GM23248 (cell line): Measurements from ENCODE around the gene PTTG1.

Experiments
- EZH2 ChIP-seq: fragments of 200-600 bp; sonication (generic); IDR thresholded peaks from 2 replicates; pipeline ENCODE4 v1.6.1; 2018; ENCODE audit warnings: antibody characterized with exemption, mild to moderate bottlenecking; ENCODE audit not compliant: insufficient read depth, poor library complexity, severe bottlenecking
- EZH2phosphoT487 ChIP-seq: fragments of 200-600 bp; sonication (generic); IDR thresholded peaks from 2 replicates; pipeline ENCODE4 v1.6.1; 2018; ENCODE audit warnings: antibody characterized with exemption, moderate library complexity, mild to moderate bottlenecking, low read depth; ENCODE audit not compliant: insufficient read depth

DNA sequence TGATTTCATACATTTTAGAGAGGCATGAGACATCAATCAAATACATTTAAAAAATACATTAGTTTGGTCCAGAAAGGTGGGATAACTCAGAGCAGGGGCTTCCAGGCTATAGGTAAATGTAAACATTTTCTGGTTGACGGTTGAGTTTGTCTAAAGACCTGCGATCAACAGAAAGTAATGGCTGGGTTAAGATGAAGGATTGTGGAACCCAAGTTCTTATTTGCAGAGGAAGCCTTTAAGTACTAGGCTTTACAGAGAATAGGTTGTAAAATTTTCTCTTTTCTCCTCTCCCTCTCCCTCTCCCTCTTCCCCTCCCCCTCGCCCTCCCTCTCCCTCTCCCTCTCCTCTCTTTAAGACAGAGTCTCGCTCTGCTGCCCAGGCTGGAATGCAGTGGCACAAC lies 50.8 kb downstream of the PTTG1 start:
- TF ChIP-seq EZH2 = no peak
- no peak for TF ChIP-seq EZH2phosphoT487
